GM13977 (cell line): ENCODE measurements around the gene SLC34A3.
A peak's percentile ranks its signal among the peaks of the same experiment; 100 is the strongest.

Experiments
- DNase-seq: peaks from one replicate; pipeline ENCODE4 v3.0.0; 2012; ENCODE audit warnings: low spot score
- CTCF ChIP-seq: IDR thresholded peaks from 2 replicates; pipeline ENCODE4 v1.5.1; 2012; ENCODE audit warnings: mild to moderate bottlenecking, control low read depth; ENCODE audit not compliant: insufficient read depth; ENCODE audit errors: extremely low read depth, missing control alignments
- in situ Hi-C: fragments of 300-500 bp; cut with MboI; formaldehyde crosslinking; loops from one replicate; pipeline ENCODE4 v1.12.0; 2022; ENCODE audit warnings: low sequenced_read_pairs, low pct_unique_long_range_greater_than_20kb, mixed read lengths, inconsistent platforms; ENCODE audit not compliant: unreplicated experiment

SLC34A3 gene

GRCh38 chr9:137278721-137279711 lies 48.3 kb downstream of the SLC34A3 start:
- TF ChIP-seq CTCF: no peak
- in situ Hi-C loops: no loop called here
- no peak for DNase-seq

- DNase-seq: no peak
- in situ Hi-C loops: no loop called here
- no peak for TF ChIP-seq CTCF
These were observed 49.2 kb downstream of the SLC34A3 start for GRCh38 chr9:137279741-137280473.

GRCh38 chr9:137280474-137281344 lies 50.0 kb downstream of the SLC34A3 start:
- peak; percentile 62 for TF ChIP-seq CTCF
- DNase-seq: peak; percentile 73
- in situ Hi-C loops: no loop called here

- no peak for TF ChIP-seq CTCF
- in situ Hi-C loops: no loop called here
- DNase-seq: no peak
These were observed 50.8 kb downstream of the SLC34A3 start for GRCh38 chr9:137281345-137282116.
